GM12878 (cell line): ENCODE results near the gene LPIN2. TPM values are rescaled to one million over a fixed set of nuclear protein-coding genes. Genes with fewer than 3 reads are reported as not detected.
"Not testable (repeated sequence)": the region's sequence is repeated elsewhere in the genome, so short reads cannot be mapped to it uniquely, and the experiment has no call there.

ENCODE experiments used
- ATAC-seq: fragments of 200-7000 bp; cut with Tn5 transposase; 3 replicates; pipeline ENCODE4 v1.9.1; 2020; ENCODE audit warnings: mild to moderate bottlenecking, moderate library complexity
- BruUV-seq: library from RNA; stranded (reverse); fragments of 400-500 nt; replicated peaks from 2 replicates; lab custom pipeline; 2021; lab: Mats Ljungman, UMichigan
- CTCF ChIA-PET: fragments of 300-600 bp; sonication (Branson Sonifier 250); formaldehyde crosslinking; extraction: SDS; loops from one replicate; lab custom pipeline; 2021; ENCODE audit warnings: inconsistent platforms; lab: Yijun Ruan, JAX
- POLR2A ChIA-PET: fragments of 350-600 bp; formaldehyde crosslinking; extraction: SDS; loops from one replicate; lab custom pipeline; 2021; ENCODE audit warnings: inconsistent platforms; lab: Charles Lee
- RAD21 ChIA-PET: fragments of 300-600 bp; sonication (Branson Sonifier 250); formaldehyde crosslinking; loops from one replicate; lab custom pipeline; 2023; ENCODE audit warnings: antibody characterized with exemption; ENCODE audit not compliant: unreplicated experiment; lab: Charles Lee
- SMC1A ChIA-PET: fragments of 300-600 bp; sonication (Branson Sonifier 250); formaldehyde crosslinking; loops from one replicate; lab custom pipeline; 2023; ENCODE audit not compliant: unreplicated experiment, uncharacterized antibody; lab: Charles Lee
- DNase-seq: peaks from one replicate; pipeline ENCODE4 v3.0.0-alpha.2; 2011; ENCODE audit warnings: low read depth, low spot score
- FAIRE-seq: peaks from 3 replicates; lab custom pipeline; 2011; peaks lifted over from hg19 to GRCh38; lab: Jason Lieb, UNC
- H2AFZ ChIP-seq: 2 replicates; pipeline ENCODE4 v1.6.0; 2011; ENCODE audit warnings: low read depth, low read length, control low read depth; ENCODE audit not compliant: control insufficient read depth
- H3K27ac ChIP-seq: 2 replicates; pipeline ENCODE4 v1.5.1; 2011; ENCODE audit warnings: control low read depth; ENCODE audit not compliant: control insufficient read depth, insufficient read depth
- H3K27me3 ChIP-seq, 2 experiments: replicated peaks in 1 of 2; 2 replicates each; pipeline versions ENCODE4 v1.6.0 to v1.6.1; 2011; ENCODE audit warnings: low read length in 1 of 2; ENCODE audit not compliant: control insufficient read depth in 2 of 2, insufficient read depth in 2 of 2
- H3K36me3 ChIP-seq, 2 experiments: 2 replicates each; pipeline ENCODE4 v1.5.1; 2011; ENCODE audit warnings: low read length in 1 of 2; ENCODE audit not compliant: control insufficient read depth in 2 of 2, insufficient read depth in 2 of 2
- H3K4me1 ChIP-seq: 2 replicates; pipeline ENCODE4 v1.6.1; 2011; ENCODE audit warnings: mild to moderate bottlenecking, low read length, moderate library complexity, mixed read lengths; ENCODE audit not compliant: control insufficient read depth, insufficient read depth
- H3K4me2 ChIP-seq: 2 replicates; pipeline ENCODE4 v1.6.0; 2011; ENCODE audit warnings: control low read depth; ENCODE audit not compliant: control insufficient read depth, insufficient read depth
- H3K4me3 ChIP-seq: fragments of 200-600 bp; sonication (generic); 2 replicates; pipeline ENCODE4 v1.5.1; 2016
- H3K79me2 ChIP-seq: 2 replicates; pipeline ENCODE4 v1.6.0; 2011; ENCODE audit warnings: low read length; ENCODE audit not compliant: control insufficient read depth, insufficient read depth
- H3K9ac ChIP-seq: 2 replicates; pipeline ENCODE4 v1.8.0; 2011; ENCODE audit warnings: low read length, control low read depth, mixed read lengths; ENCODE audit not compliant: control insufficient read depth, insufficient read depth
- H3K9me3 ChIP-seq: replicated peaks from 3 replicates; pipeline ENCODE4 v1.5.1; 2011; ENCODE audit warnings: mild to moderate bottlenecking, low read length; ENCODE audit not compliant: control insufficient read depth, insufficient read depth
- H4K20me1 ChIP-seq: 2 replicates; pipeline ENCODE4 v1.6.0; 2011; ENCODE audit not compliant: control insufficient read depth, insufficient read depth
- WGBS: methylation state at CpG from one replicate; pipeline ENCODE4 v1.1.6; 2016; ENCODE audit warnings: low lambda C conversion rate; ENCODE audit not compliant: insufficient replicate concordance, insufficient coverage; ENCODE audit errors: missing lambda C conversion rate; 5-methylcytosine and 5-hydroxymethylcytosine counted together
- in situ Hi-C: fragments of 300-500 bp; cut with MboI; formaldehyde crosslinking; loops from 9 replicates; pipeline ENCODE4 v1.14.3; 2018; ENCODE audit warnings: mixed read lengths
- intact Hi-C: fragments of 100-400 bp; cut with micrococcal nuclease; formaldehyde crosslinking; loops from one replicate; pipeline ENCODE4 v1.14.2; 2022; ENCODE audit not compliant: unreplicated experiment
- polyA plus RNA-seq, 11 experiments: library from polyadenylated mRNA; depleted of rRNA in 4 of 11; unstranded in 6 of 11; stranded (reverse) in 5 of 11; fragments of >200 nt; fragmentation: Nextera tagmentation in 4 of 11; fragmentation: Illumina TruSeq in 1 of 11; extraction: Ambion mirVana in 4 of 11; extraction: Trizol in 1 of 11; gene quantifications; 1 replicate in 1 of 11; 2 replicates in 10 of 11; pipeline versions ENCODE4 v1.2.1 to v1.2.3, GENCODE V29; 2011 to 2016; ENCODE audit warnings: inconsistent platforms in 2 of 11, missing spikeins in 2 of 11, low read depth in 1 of 11
- total RNA-seq, 4 experiments: library from RNA; depleted of rRNA in 3 of 4; stranded (reverse); fragments of >200 nt in 3 of 4; fragmentation: Illumina TruSeq in 1 of 4; extraction: Trizol in 1 of 4; gene quantifications; 2 replicates each; pipeline versions ENCODE4 v1.2.1 to v1.2.3, GENCODE V29; 2013 to 2021
- TF ChIP-seq, protein P1 (sequence below): IDR thresholded peaks from 2 replicates; pipeline ENCODE4 v1.6.1; 2012; ENCODE audit warnings: low read depth, low read length, improper control_type of control experiment

The LPIN2 gene
- total and polyA plus RNA-seq, 10 of the 15 experiments (the other 5 are each of a cell fraction or from before 2014, with no cell fraction given) = 4.1 to 28.0 (median 15.9) TPM

DNA sequence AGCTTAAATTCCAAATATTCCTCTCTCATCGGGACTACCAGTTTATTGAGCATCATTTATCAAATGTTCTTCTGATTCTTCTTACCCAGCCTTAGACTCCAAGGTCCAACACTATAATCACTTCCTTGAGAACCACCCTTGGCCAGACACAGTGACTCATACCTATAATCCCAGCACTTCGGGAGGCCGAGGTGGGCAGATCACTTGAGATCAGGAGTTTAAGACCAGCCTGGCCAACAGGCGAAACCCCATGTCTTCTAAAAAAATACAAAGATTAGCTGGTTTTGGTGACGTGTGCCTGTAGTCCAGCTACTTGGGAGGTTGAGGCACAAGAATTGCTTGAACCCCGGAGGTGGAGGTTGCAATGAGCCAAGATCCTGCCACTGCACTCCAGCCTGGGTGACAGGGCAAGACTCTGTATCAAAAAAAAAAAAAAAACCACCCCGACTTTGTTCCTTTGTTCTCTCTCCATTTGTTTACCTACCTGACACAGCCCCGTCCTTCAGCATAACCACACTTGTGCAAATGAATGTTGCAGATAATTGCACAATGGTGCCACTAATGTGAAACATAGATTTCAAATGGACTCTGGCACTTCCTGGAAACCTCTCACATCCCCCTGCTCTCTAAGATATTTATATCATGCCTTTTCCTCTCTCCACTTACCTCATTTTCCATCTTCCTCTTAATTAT lies 38.9 kb upstream of the LPIN2 start (continued):
- TF ChIP-seq, protein P1, sequence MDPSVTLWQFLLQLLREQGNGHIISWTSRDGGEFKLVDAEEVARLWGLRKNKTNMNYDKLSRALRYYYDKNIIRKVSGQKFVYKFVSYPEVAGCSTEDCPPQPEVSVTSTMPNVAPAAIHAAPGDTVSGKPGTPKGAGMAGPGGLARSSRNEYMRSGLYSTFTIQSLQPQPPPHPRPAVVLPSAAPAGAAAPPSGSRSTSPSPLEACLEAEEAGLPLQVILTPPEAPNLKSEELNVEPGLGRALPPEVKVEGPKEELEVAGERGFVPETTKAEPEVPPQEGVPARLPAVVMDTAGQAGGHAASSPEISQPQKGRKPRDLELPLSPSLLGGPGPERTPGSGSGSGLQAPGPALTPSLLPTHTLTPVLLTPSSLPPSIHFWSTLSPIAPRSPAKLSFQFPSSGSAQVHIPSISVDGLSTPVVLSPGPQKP = no peak
- TF ChIP-seq, all 136 proteins: peak for 0

DNA sequence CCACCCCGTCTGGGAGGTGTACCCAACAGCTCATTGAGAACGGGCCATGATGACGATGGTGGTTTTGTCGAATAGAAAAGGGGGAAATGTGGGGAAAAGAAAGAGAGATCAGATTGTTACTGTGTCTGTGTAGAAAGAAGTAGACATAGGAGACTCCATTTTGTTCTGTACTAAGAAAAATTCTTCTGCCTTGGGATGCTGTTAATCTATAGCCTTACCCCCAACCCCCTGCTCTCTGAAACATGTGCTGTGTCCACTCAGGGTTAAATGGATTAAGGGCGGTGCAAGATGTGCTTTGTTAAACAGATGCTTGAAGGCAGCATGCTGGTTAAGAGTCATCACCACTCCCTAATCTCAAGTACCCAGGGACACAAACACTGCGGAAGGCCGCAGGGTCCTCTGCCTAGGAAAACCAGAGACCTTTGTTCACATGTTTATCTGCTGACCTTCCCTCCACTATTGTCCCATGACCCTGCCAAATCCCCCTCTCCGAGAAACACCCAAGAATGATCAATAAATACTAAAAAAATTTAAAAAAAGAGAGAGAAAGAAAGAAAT lies 37.0 kb upstream of the LPIN2 start:
- H3K4me3 ChIP-seq, H3K36me3 ChIP-seq, BruUV-seq, ATAC-seq, RAD21 ChIA-PET, H2AFZ ChIP-seq, CTCF ChIA-PET, in situ Hi-C loops, H3K4me2 ChIP-seq, H3K4me1 ChIP-seq, FAIRE-seq, H3K9me3 ChIP-seq, H3K27me3 ChIP-seq, intact Hi-C loops, SMC1A ChIA-PET, DNase-seq, H3K79me2 ChIP-seq, H3K9ac ChIP-seq, H3K27ac ChIP-seq, H4K20me1 ChIP-seq, POLR2A ChIA-PET: not testable (repeated sequence)
- 56% methylated on average over 1 of the region's 8 CpGs for WGBS
